Pancreas (tissue), 10 donors: Measurements from ENCODE around the gene OR6J1. TPM values are rescaled to one million over a fixed set of nuclear protein-coding genes. Genes with fewer than 3 reads are reported as not detected.

Source experiments
- ATAC-seq, 4 donors: fragments of 200-7000 bp; cut with Tn5 transposase; one replicate each; pipeline versions ENCODE4 v1.8.0 to v1.9.1; 2020; ENCODE audit warnings: mild to moderate bottlenecking in 4 of 4, moderate library complexity in 4 of 4
- DNase-seq, 6 donors: peaks; one replicate each; pipeline ENCODE4 v3.0.0-alpha.2; 2020
- FAIRE-seq: peaks from 2 replicates; lab custom pipeline; 2012; peaks lifted over from hg19 to GRCh38; lab: Jason Lieb, UNC
- H3K27ac ChIP-seq, 4 donors: fragments of 200-600 bp; sonication (generic); 1 replicate in 3 of 4; 2 replicates in 1 of 4; pipeline versions ENCODE4 v1.5.0 to v1.8.0; 2020
- H3K27me3 ChIP-seq, 4 donors: fragments of 200-600 bp; one replicate each; pipeline ENCODE4 v1.8.0; 2021
- H3K36me3 ChIP-seq, 3 donors: fragments of 200-600 bp; sonication (generic) in 1 of 3; one replicate each; pipeline versions ENCODE4 v1.5.0 to v1.8.0; 2020 to 2021
- H3K4me1 ChIP-seq, 3 donors: fragments of 200-600 bp; one replicate each; pipeline ENCODE4 v1.8.0; 2021
- H3K4me3 ChIP-seq, 4 donors: fragments of 200-600 bp; sonication (generic) in 2 of 4; one replicate each; pipeline versions ENCODE4 v1.5.0 to v1.8.0; 2020 to 2021
- H3K9me3 ChIP-seq, 4 donors: fragments of 200-600 bp; one replicate each; pipeline ENCODE4 v1.8.0; 2021
- CTCF ChIP-seq, 4 donors: fragments of 200-600 bp; sonication (generic) in 3 of 4; IDR thresholded peaks; one replicate each; pipeline versions ENCODE4 v1.5.0 to v1.8.0; 2021; ENCODE audit warnings: antibody characterized with exemption in 4 of 4
- WGBS, 2 donors: extraction: QIAGEN DNeasy Blood & Tissue Kit; methylation state at CpG; one replicate each; pipeline ENCODE4 v1.1.7; 2013; 5-methylcytosine and 5-hydroxymethylcytosine counted together
- intact Hi-C, 3 donors: fragments of 100-400 bp; cut with DNase I; formaldehyde crosslinking; loops; one replicate each; pipeline versions ENCODE4 v1.11.1 to v1.14.2; 2022
- polyA plus RNA-seq, 2 donors: library from polyadenylated mRNA; stranded (reverse); fragments of 200-250 nt; gene quantifications; one replicate each; pipeline ENCODE4 v1.2.3, GENCODE V29; 2013
- total RNA-seq, 6 donors: library from RNA; stranded (reverse); fragmentation: NEBNext Ultra II Directional in 4 of 6; extraction: Animal tissue kit (Norgen Biotek cat#: 25700) in 4 of 6; gene quantifications; one replicate each; pipeline versions ENCODE4 v1.2.1 to v1.2.4, GENCODE V29; 2021 to 2023
- donor health status: healthy with polysubstance abuse.
- donor health status: DM: no; HTN: no; CAD: no; lungs with moderate emphysema.
- donor health status: DM: no; HTN: no; CAD: no.
- donor health status: control.
- donor health status: control.
- donor health status: Bipolar disorder and iron deficiency.
- donor health status: DM: yes; HTN: yes; CAD: no.
- donor health status: DM: no; HTN: no; CAD: no.
- donor health status: DM: no; HTN: no; CAD: no.
- donor health status: DM: yes; HTN: yes; CAD: no.

OR6J1 gene
- total and polyA plus RNA-seq, 8 donors = 0.03 to 0.05 TPM; not detected in 6

- H3K36me3 ChIP-seq = no peaks in the 10 kb centered on the region
- H3K27ac ChIP-seq = no peak overlapping the region
Measured at GRCh38 chr14:22668417-22668816, 24.3 kb upstream of the OR6J1 start.

GRCh38 chr14:22667881-22668280 is 23.7 kb upstream of the OR6J1 start:
- 75 to 91% methylated on average over 3 of the region's 3 CpGs for WGBS, 2 donors
- FAIRE-seq (no peak), ATAC-seq (no peak), DNase-seq (no peak)
- H3K4me1 ChIP-seq = no peaks in the 10 kb centered on the region
- H3K9me3 ChIP-seq = no peaks in the 10 kb centered on the region
- H3K4me3 ChIP-seq = no peak overlapping the region
- no peaks in the 10 kb centered on the region for H3K36me3 ChIP-seq
- intact Hi-C loops = no loop called here
- no peak overlapping the region for H3K27ac ChIP-seq
- H3K27me3 ChIP-seq = no peaks in the 10 kb centered on the region
- no peak for TF ChIP-seq CTCF (IDR thresholded peaks at IDR 0.05)

More at GRCh38 chr14:22668417-22668816, 24.3 kb upstream of the OR6J1 start:
- DNase-seq = no peak
- no peaks in the 10 kb centered on the region for H3K27me3 ChIP-seq
- intact Hi-C loops = no loop called here
- H3K4me1 ChIP-seq = no peaks in the 10 kb centered on the region
- no peak for TF ChIP-seq CTCF (IDR thresholded peaks at IDR 0.05)
- H3K9me3 ChIP-seq = no peaks in the 10 kb centered on the region
- no peak for FAIRE-seq
- ATAC-seq = peak in 2 of 4 donors; percentile 55 to 67
- no peak overlapping the region for H3K4me3 ChIP-seq

- H3K36me3 ChIP-seq = no peaks in the 10 kb centered on the region
- intact Hi-C loops = no loop called here
- no peaks in the 10 kb centered on the region for H3K27me3 ChIP-seq
- 77 to 83% methylated on average over 5 of the region's 5 CpGs for WGBS, 2 donors
- no peak overlapping the region for H3K27ac ChIP-seq
- no peaks in the 10 kb centered on the region for H3K4me1 ChIP-seq
- TF ChIP-seq CTCF (IDR thresholded peaks at IDR 0.05) = no peak
- H3K4me3 ChIP-seq = no peak overlapping the region
- no peaks in the 10 kb centered on the region for H3K9me3 ChIP-seq
- FAIRE-seq = no peak
- no peak for ATAC-seq
- no peak for DNase-seq
Measured at GRCh38 chr14:22666203-22666893, 22.2 kb upstream of the OR6J1 start.

GRCh38 chr14:22664261-22664660 is 20.1 kb upstream of the OR6J1 start:
- Histone ChIP-seq H3K27ac (no peak overlapping the region), H3K4me1 (no peaks in the 10 kb centered on the region), H3K36me3 (no peaks in the 10 kb centered on the region), H3K27me3 (no peaks in the 10 kb centered on the region), H3K4me3 (no peak overlapping the region), H3K9me3 (no peaks in the 10 kb centered on the region)
- DNase-seq = no peak
- no peak for ATAC-seq
- intact Hi-C loops = no loop called here
- WGBS, 2 donors = 67 to 71% methylated on average over 6 of the region's 6 CpGs
- no peak for FAIRE-seq
- no peak for TF ChIP-seq CTCF (IDR thresholded peaks at IDR 0.05)

GRCh38 chr14:22660654-22661053 is 16.5 kb upstream of the OR6J1 start:
- no peak for TF ChIP-seq CTCF (IDR thresholded peaks at IDR 0.05)
- Histone ChIP-seq H3K4me3 (no peak overlapping the region), H3K4me1 (no peaks in the 10 kb centered on the region), H3K9me3 (no peaks in the 10 kb centered on the region), H3K36me3 (no peaks in the 10 kb centered on the region), H3K27ac (no peak overlapping the region), H3K27me3 (no peaks in the 10 kb centered on the region)
- ATAC-seq (no peak), DNase-seq (no peak), FAIRE-seq (no peak)
- intact Hi-C loops = no loop called here
- WGBS, 2 donors = 94 to 96% methylated on average over 4 of the region's 4 CpGs
